B cell (primary cell): ENCODE data around the gene BRAF. TPM values are rescaled to one million over a fixed set of nuclear protein-coding genes. Genes with fewer than 3 reads are reported as not detected.

Experiments
- ATAC-seq: fragments of 200-7000 bp; cut with Tn5 transposase; one replicate; pipeline ENCODE4 v1.10.0; 2021; ENCODE audit warnings: low read depth, mild to moderate bottlenecking, moderate number of reproducible peaks, moderate library complexity
- CTCF ChIA-PET: fragments of 350-600 bp; sonication (Branson Sonifier 250); formaldehyde crosslinking; loops from one replicate; lab custom pipeline; 2021; ENCODE audit warnings: antibody characterized with exemption, inconsistent platforms; lab: Charles Lee
- POLR2A ChIA-PET: fragments of 350-600 bp; sonication (Branson Sonifier 250); formaldehyde crosslinking; loops from one replicate; lab custom pipeline; 2021; ENCODE audit warnings: antibody characterized with exemption; lab: Charles Lee
- DNase-seq: peaks from one replicate; pipeline ENCODE4 v3.0.0; 2013
- H2AFZ ChIP-seq: 2 replicates; pipeline ENCODE4 v1.6.1; 2012; ENCODE audit warnings: mild to moderate bottlenecking, low read depth, low read length; ENCODE audit not compliant: insufficient read depth, poor library complexity, severe bottlenecking
- H3K27ac ChIP-seq, 2 donors: 1 replicate in 1 of 2; 2 replicates in 1 of 2; pipeline ENCODE4 v1.5.1; 2012 to 2013; ENCODE audit warnings: low read length in 2 of 2, mild to moderate bottlenecking in 2 of 2, moderate library complexity in 1 of 2
- H3K27me3 ChIP-seq, 4 experiments: fragments of 200-600 bp in 1 of 4; sonication (generic) in 1 of 4; replicated peaks in 1 of 4; 1 replicate in 2 of 4; 2 replicates in 2 of 4; pipeline versions ENCODE4 v1.6.1 to v1.7.0; 2013 to 2016; ENCODE audit warnings: low read length in 3 of 4, mild to moderate bottlenecking in 2 of 4, mixed read lengths in 1 of 4, moderate library complexity in 1 of 4; ENCODE audit not compliant: insufficient read depth in 4 of 4, control insufficient read depth in 3 of 4; ENCODE audit errors: control extremely low read depth in 1 of 4
- H3K36me3 ChIP-seq, 2 experiments: replicated peaks in 1 of 2; 1 replicate in 1 of 2; 2 replicates in 1 of 2; pipeline versions ENCODE4 v1.6.1 to v1.7.1; 2013; ENCODE audit warnings: low read length in 1 of 2; ENCODE audit not compliant: insufficient read depth in 2 of 2, control insufficient read depth in 1 of 2; ENCODE audit errors: control extremely low read depth in 1 of 2, extremely low read depth in 1 of 2
- H3K4me1 ChIP-seq, 2 donors: fragments of 200-600 bp in 1 of 2; sonication (generic) in 1 of 2; 1 replicate in 1 of 2; 2 replicates in 1 of 2; pipeline versions ENCODE4 v1.5.1 to v1.6.1; 2013 to 2017; ENCODE audit warnings: low read length in 2 of 2; ENCODE audit not compliant: control insufficient read depth in 2 of 2, insufficient read depth in 2 of 2
- H3K4me2 ChIP-seq: replicated peaks from 2 replicates; pipeline ENCODE3; 2012; ENCODE audit warnings: mild to moderate bottlenecking, low read depth, low read length; ENCODE audit not compliant: poor library complexity, severe bottlenecking
- H3K4me3 ChIP-seq, 5 experiments: fragments of 200-600 bp in 1 of 5; sonication (generic) in 1 of 5; 1 replicate in 3 of 5; 2 replicates in 2 of 5; pipeline versions ENCODE4 v1.5.1 to v1.7.0; 2011 to 2016; ENCODE audit warnings: low read length in 4 of 5, mild to moderate bottlenecking in 4 of 5, low read depth in 2 of 5, control low read depth in 1 of 5, moderate library complexity in 1 of 5; ENCODE audit not compliant: insufficient read depth in 1 of 5; ENCODE audit errors: control extremely low read depth in 1 of 5, extremely low read depth in 1 of 5
- H3K79me2 ChIP-seq: fragments of 200-600 bp; sonication (generic); one replicate; pipeline ENCODE4 v1.6.0; 2016; ENCODE audit warnings: low read length; ENCODE audit not compliant: control insufficient read depth, insufficient read depth
- H3K9ac ChIP-seq: fragments of 200-600 bp; sonication (generic); 2 replicates; pipeline ENCODE4 v1.6.1; 2017; ENCODE audit warnings: mild to moderate bottlenecking, low read length, moderate library complexity
- H3K9me3 ChIP-seq, 3 donors: one replicate each; pipeline versions ENCODE4 v1.6.1 to v1.7.1; 2013; ENCODE audit warnings: low read length in 2 of 3; ENCODE audit not compliant: control insufficient read depth in 2 of 3, insufficient read depth in 1 of 3; ENCODE audit errors: control extremely low read depth in 1 of 3
- H4K20me1 ChIP-seq: 2 replicates; pipeline ENCODE4 v1.6.0; 2012; ENCODE audit warnings: mild to moderate bottlenecking, low read length; ENCODE audit not compliant: insufficient read depth, control insufficient read depth, poor library complexity, severe bottlenecking
- H3K27ac Mint-ChIP-seq: one replicate; pipeline ENCODE4 v1.8.0; 2021; ENCODE audit warnings: mixed read lengths
- H3K27me3 Mint-ChIP-seq: one replicate; pipeline ENCODE4 v1.8.0; 2021; ENCODE audit warnings: mixed read lengths
- H3K4me1 Mint-ChIP-seq: one replicate; pipeline ENCODE4 v1.8.0; 2021; ENCODE audit warnings: mixed read lengths
- H3K4me3 Mint-ChIP-seq: one replicate; pipeline ENCODE4 v1.8.0; 2021; ENCODE audit warnings: mixed read lengths
- H3K9me3 Mint-ChIP-seq: one replicate; pipeline ENCODE4 v1.8.0; 2022; ENCODE audit warnings: mixed read lengths; ENCODE audit not compliant: insufficient read depth
- CTCF ChIP-seq: fragments of 200-600 bp; IDR thresholded peaks from one replicate; pipeline ENCODE4 v1.8.0; 2022; ENCODE audit warnings: antibody characterized with exemption, mild to moderate bottlenecking
- EZH2 ChIP-seq: IDR thresholded peaks from 2 replicates; pipeline ENCODE4 v1.6.1; 2012; ENCODE audit warnings: borderline replicate concordance, low read depth, mild to moderate bottlenecking, moderate library complexity, low read length; ENCODE audit not compliant: insufficient read depth, poor library complexity, severe bottlenecking
- WGBS: methylation state at CpG from one replicate; pipeline ENCODE4 v1.1.5; 2013; ENCODE audit warnings: missing lambda C conversion rate; ENCODE audit not compliant: insufficient coverage; 5-methylcytosine and 5-hydroxymethylcytosine counted together
- intact Hi-C: fragments of 100-400 bp; cut with micrococcal nuclease; formaldehyde crosslinking; loops from one replicate; pipeline ENCODE4 v1.10.0; 2022
- polyA plus RNA-seq: library from polyadenylated mRNA; depleted of rRNA; stranded (reverse); fragments of >200 nt; gene quantifications from 2 replicates; pipeline ENCODE4 v1.2.3, GENCODE V29; 2012
- total RNA-seq, 2 donors: library from RNA; stranded (reverse); fragments of 120-200 nt in 1 of 2; gene quantifications; 1 replicate in 1 of 2; 2 replicates in 1 of 2; pipeline versions ENCODE4 v1.2.3 to v1.2.4, GENCODE V29; 2013 to 2022

Gene BRAF
- total and polyA plus RNA-seq, 2 donors (not counting 1 experiment from before 2014, with no cell fraction given), result 13.5 to 90.9 TPM

- ChIA-PET POLR2A (no interaction called here), CTCF (interaction anchor here (1.3 to 1.6 kb wide), 2 partner anchors 91 to 112 kb away, joined by 3 to 6 read pairs; partner anchors contain the start of gene MRPS33)
- ATAC-seq (no peak), DNase-seq (no peak)
- Mint-ChIP-seq H3K4me3 (no peak overlapping the region), H3K27ac (no peak overlapping the region), H3K4me1 (peaks cover 28% of the 10 kb centered on the region), H3K27me3 (no peaks in the 10 kb centered on the region), H3K9me3 (no peaks in the 10 kb centered on the region)
- H3K79me2 ChIP-seq, result peaks cover 83% of the 10 kb centered on the region
- WGBS, result no CpG with 5 or more reads among the region's 2 CpGs
- H4K20me1 ChIP-seq, result peaks cover 12% of the 10 kb centered on the region
- H3K9ac ChIP-seq, result peak overlapping the region; percentile 6
- H3K4me3 ChIP-seq, result peak overlapping the region in 1 of 5 experiments; percentile 92
- peaks cover 19 to 27% of the 10 kb centered on the region in 2 donors for H3K4me1 ChIP-seq
- TF ChIP-seq EZH2 (no peak), CTCF (no peak)
- no peak overlapping the region for H2AFZ ChIP-seq
- H3K4me2 ChIP-seq, result peak overlapping the region; percentile 91
- no peaks in the 10 kb centered on the region for H3K27me3 ChIP-seq
- intact Hi-C loops, result loop anchor here (5.0 to 10.0 kb wide), 4 partner anchors 36 to 779 kb away; partner anchors contain the start of genes DENND11, MKRN1 and SLC37A3
- no peaks in the 10 kb centered on the region for H3K9me3 ChIP-seq
- no peaks in the 10 kb centered on the region for H3K36me3 ChIP-seq
- peak overlapping the region; percentile 27 to 98 for H3K27ac ChIP-seq
Observed at GRCh38 chr7:140922741-140923345, 1.9 kb downstream of the BRAF start.

GRCh38 chr7:140920745-140921144 is 4.0 kb downstream of the BRAF start:
- Histone ChIP-seq H3K36me3 (no peaks in the 10 kb centered on the region), H3K9me3 (no peaks in the 10 kb centered on the region), H2AFZ (no peak overlapping the region), H3K4me1 (peaks cover 25 to 42% of the 10 kb centered on the region in 2 donors), H3K27ac (peak overlapping the region in 1 of 2 donors; percentile 17), H4K20me1 (peaks cover 24% of the 10 kb centered on the region), H3K9ac (no peak overlapping the region), H3K4me3 (no peak overlapping the region), H3K79me2 (peaks cover 97% of the 10 kb centered on the region), H3K27me3 (no peaks in the 10 kb centered on the region), H3K4me2 (no peak overlapping the region)
- no peak overlapping the region for H3K4me3 Mint-ChIP-seq
- H3K4me1 Mint-ChIP-seq, result peaks cover 47% of the 10 kb centered on the region
- no peak for TF ChIP-seq EZH2
- no peak for TF ChIP-seq CTCF
- H3K9me3 Mint-ChIP-seq, result no peaks in the 10 kb centered on the region
- WGBS, result no CpG with 5 or more reads among the region's 1 CpG
- H3K27ac Mint-ChIP-seq, result no peak overlapping the region
- no peak for ATAC-seq
- ChIA-PET CTCF (no interaction called here), POLR2A (no interaction called here)
- no peaks in the 10 kb centered on the region for H3K27me3 Mint-ChIP-seq
- intact Hi-C loops, result loop anchor here (5.0 to 10.0 kb wide), 4 partner anchors 33 to 782 kb away; partner anchors contain the start of genes DENND11, MKRN1 and SLC37A3
- no peak for DNase-seq
